Fibroblast of villous mesenchyme (primary cell): ENCODE results near the gene DCP2. TPM values are rescaled to one million over a fixed set of nuclear protein-coding genes. Genes with fewer than 3 reads are reported as not detected.

Experiments
- DNase-seq: peaks from one replicate; pipeline ENCODE4 v3.0.0-alpha.2; 2010; ENCODE audit warnings: low read depth
- H3K4me3 ChIP-seq: 2 replicates; pipeline ENCODE4 v1.5.1; 2011; ENCODE audit warnings: low read depth, mild to moderate bottlenecking, low read length
- CTCF ChIP-seq: IDR thresholded peaks from 2 replicates; pipeline ENCODE4 v1.5.1; 2012; ENCODE audit warnings: low read depth, mild to moderate bottlenecking, low read length; ENCODE audit not compliant: insufficient read depth
- total RNA-seq: library from RNA; depleted of rRNA; stranded (reverse); fragments of >200 nt; gene quantifications from 2 replicates; pipeline ENCODE4 v1.2.3, GENCODE V29; 2012

DCP2 gene
- total RNA-seq, 1 donor, result 35.4 TPM

DNA sequence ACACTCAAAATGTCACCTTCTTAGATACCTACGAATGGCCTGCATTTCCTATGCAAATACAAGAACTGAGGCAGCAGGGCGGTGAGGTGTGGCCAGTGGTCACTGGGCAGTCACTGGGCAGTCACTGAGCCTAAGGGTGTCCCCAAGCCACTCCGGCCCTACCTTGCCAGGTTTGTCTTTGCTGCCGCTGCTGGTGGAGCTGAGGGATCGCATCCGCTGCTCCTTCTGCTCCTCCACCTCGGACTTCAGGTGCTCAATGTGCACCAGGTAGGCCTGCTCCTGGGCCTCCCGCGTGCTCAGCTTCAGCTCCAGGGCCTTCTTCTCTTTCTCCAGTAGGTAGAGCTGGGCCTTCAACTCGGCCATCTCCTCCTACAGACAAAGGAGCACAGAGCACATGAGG is 72.3 kb downstream of the DCP2 start:
- DNase-seq, result no peak
- no peak for TF ChIP-seq CTCF

GRCh38 chr5:113050721-113051382 is 74.3 kb downstream of the DCP2 start:
- no peak for TF ChIP-seq CTCF
- DNase-seq, result peak; percentile 83
- H3K4me3 ChIP-seq, result no peak overlapping the region

More for the DNA sequence above, 72.3 kb downstream of the DCP2 start:
- H3K4me3 ChIP-seq, result no peak overlapping the region

GRCh38 chr5:113052041-113052795 is 75.6 kb downstream of the DCP2 start:
- no peak for TF ChIP-seq CTCF
- no peak overlapping the region for H3K4me3 ChIP-seq
- DNase-seq, result peak; percentile 46

DNA sequence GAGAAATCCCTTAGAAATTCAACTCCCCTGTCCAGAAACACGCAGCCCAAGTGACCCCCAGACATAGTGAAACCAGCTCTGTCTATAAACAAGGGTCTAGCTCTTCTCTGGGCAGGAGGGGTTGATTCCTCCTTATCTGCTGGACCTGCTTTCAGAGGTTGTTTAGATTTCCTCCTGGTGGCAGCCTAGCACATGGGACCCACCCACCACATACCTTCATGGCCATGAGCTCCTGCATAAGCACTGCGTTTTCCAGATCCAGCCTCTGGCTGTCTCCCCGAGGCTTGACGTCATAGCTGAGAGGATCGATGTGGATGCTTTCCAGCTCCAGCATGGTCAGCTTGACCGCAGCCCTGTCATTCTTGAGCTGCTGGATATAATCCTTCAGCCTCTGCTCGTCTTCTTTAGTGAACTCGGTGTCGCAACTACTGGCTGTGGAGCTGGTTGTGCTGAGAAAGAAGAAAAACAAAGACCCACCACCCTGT is 77.0 kb downstream of the DCP2 start:
- TF ChIP-seq CTCF, result peak; percentile 15
- peak; percentile 99 for DNase-seq
- no peak overlapping the region for H3K4me3 ChIP-seq

GRCh38 chr5:113054899-113055298 is 78.3 kb downstream of the DCP2 start:
- TF ChIP-seq CTCF, result no peak
- H3K4me3 ChIP-seq, result no peak overlapping the region
- no peak for DNase-seq

DNA sequence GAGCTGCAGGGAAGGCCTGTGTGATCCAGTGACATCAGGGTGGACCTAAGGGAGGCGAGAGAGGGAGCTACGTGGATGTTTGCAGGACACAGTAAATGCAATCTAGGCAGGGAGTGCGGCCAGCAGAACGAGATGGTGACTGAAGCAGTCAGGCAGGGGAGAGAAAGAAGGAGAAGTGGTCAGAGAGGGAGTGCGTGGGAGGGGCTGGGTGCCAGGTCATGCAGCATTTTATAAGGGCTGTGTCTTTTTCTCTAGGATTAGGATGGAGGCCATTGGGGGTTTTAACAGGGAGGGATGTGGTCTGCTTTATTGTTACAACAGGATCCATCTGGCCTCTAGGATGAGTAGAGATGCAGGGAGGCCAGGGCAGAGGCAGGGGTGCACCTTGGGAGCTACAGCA is 80.4 kb downstream of the DCP2 start:
- no peak for DNase-seq
- H3K4me3 ChIP-seq, result no peak overlapping the region
- no peak for TF ChIP-seq CTCF

- DNase-seq, result no peak
- no peak overlapping the region for H3K4me3 ChIP-seq
- no peak for TF ChIP-seq CTCF
Measured at GRCh38 chr5:113057557-113057984, 81.0 kb downstream of the DCP2 start.
